ENCODE measurements around the gene RPS16. TPM values are rescaled to one million over a fixed set of nuclear protein-coding genes. Genes with fewer than 3 reads are reported as not detected.

The RPS16 gene
- total RNA-seq, 1 donor from 2014 or later: 1,065 TPM

- peaks cover 3% of the 10 kb centered on the region for H3K36me3 Mint-ChIP-seq (ENCODE audit: low read depth)
- no peak for DNase-seq (ENCODE audit: low spot score)
- no peaks in the 10 kb centered on the region for H3K9me3 Mint-ChIP-seq (ENCODE audit: low read depth)
- TF ChIP-seq CTCF (IDR thresholded peaks at IDR 0.05): no peak
- H3K27me3 Mint-ChIP-seq (ENCODE audit: low read depth): no peaks in the 10 kb centered on the region
- H3K4me1 Mint-ChIP-seq (ENCODE audit: low read depth): peaks cover 51% of the 10 kb centered on the region
- H3K4me3 Mint-ChIP-seq (ENCODE audit: unreplicated experiment): no peak overlapping the region
- no peak overlapping the region for H3K27ac Mint-ChIP-seq (ENCODE audit: unreplicated experiment)
These were observed 35.7 kb downstream of the RPS16 start for GRCh38 chr19:39400061-39400460.

GRCh38 chr19:39399668-39400050 lies 36.1 kb downstream of the RPS16 start:
- H3K36me3 Mint-ChIP-seq (ENCODE audit: low read depth): peaks cover 4% of the 10 kb centered on the region
- TF ChIP-seq CTCF (IDR thresholded peaks at IDR 0.05): no peak
- no peaks in the 10 kb centered on the region for H3K27me3 Mint-ChIP-seq (ENCODE audit: low read depth)
- H3K9me3 Mint-ChIP-seq (ENCODE audit: low read depth): no peaks in the 10 kb centered on the region
- H3K4me3 Mint-ChIP-seq (ENCODE audit: unreplicated experiment): no peak overlapping the region
- no peak for DNase-seq (ENCODE audit: low spot score)
- no peak overlapping the region for H3K27ac Mint-ChIP-seq (ENCODE audit: unreplicated experiment)
- peaks cover 47% of the 10 kb centered on the region for H3K4me1 Mint-ChIP-seq (ENCODE audit: low read depth)

- H3K4me3 Mint-ChIP-seq (ENCODE audit: unreplicated experiment): no peak overlapping the region
- TF ChIP-seq CTCF (IDR thresholded peaks at IDR 0.05): no peak
- DNase-seq (ENCODE audit: low spot score): no peak
- H3K27ac Mint-ChIP-seq (ENCODE audit: unreplicated experiment): peak overlapping the region; percentile 86
- peaks cover 6% of the 10 kb centered on the region for H3K36me3 Mint-ChIP-seq (ENCODE audit: low read depth)
- H3K4me1 Mint-ChIP-seq (ENCODE audit: low read depth): peaks cover 41% of the 10 kb centered on the region
- no peaks in the 10 kb centered on the region for H3K27me3 Mint-ChIP-seq (ENCODE audit: low read depth)
- H3K9me3 Mint-ChIP-seq (ENCODE audit: low read depth): no peaks in the 10 kb centered on the region
These were observed 37.4 kb downstream of the RPS16 start for GRCh38 chr19:39398297-39398864.

GRCh38 chr19:39397360-39398296 lies 38.1 kb downstream of the RPS16 start:
- Mint-ChIP-seq H3K4me3 (ENCODE audit: unreplicated experiment) (no peak overlapping the region), H3K27me3 (ENCODE audit: low read depth) (no peaks in the 10 kb centered on the region), H3K4me1 (ENCODE audit: low read depth) (peaks cover 35% of the 10 kb centered on the region), H3K9me3 (ENCODE audit: low read depth) (no peaks in the 10 kb centered on the region), H3K27ac (ENCODE audit: unreplicated experiment) (peak overlapping the region; percentile 86), H3K36me3 (ENCODE audit: low read depth) (peaks cover 6% of the 10 kb centered on the region)
- TF ChIP-seq CTCF (IDR thresholded peaks at IDR 0.05): peak; percentile 96
- DNase-seq (ENCODE audit: low spot score): no peak

GRCh38 chr19:39390751-39391437 lies 44.9 kb downstream of the RPS16 start, which contains the start of the genes MED29 and PAF1:
MED29 (plus strand) TSS chr19:39391378; CDS start chr19:39391423, 45 bp downstream.
PAF1 (minus strand) TSS chr19:39391106; CDS start chr19:39390864, 242 bp downstream.
- H3K4me1 Mint-ChIP-seq (ENCODE audit: low read depth): peaks cover 29% of the 10 kb centered on the region
- no peak for DNase-seq (ENCODE audit: low spot score)
- peak; percentile 26 for TF ChIP-seq CTCF (IDR thresholded peaks at IDR 0.05)
- H3K27me3 Mint-ChIP-seq (ENCODE audit: low read depth): no peaks in the 10 kb centered on the region
- peak within 1 kb of the TSS; percentile 97 for H3K4me3 Mint-ChIP-seq (ENCODE audit: unreplicated experiment)
- H3K36me3 Mint-ChIP-seq (ENCODE audit: low read depth): peaks cover 23% of the 10 kb centered on the region
- H3K27ac Mint-ChIP-seq (ENCODE audit: unreplicated experiment): peak within 1 kb of the TSS; percentile 98
- H3K9me3 Mint-ChIP-seq (ENCODE audit: low read depth): no peaks in the 10 kb centered on the region

All from chondrocyte (in vitro differentiated cells).